GM21515 (cell line): Measurements from ENCODE around the gene DPYSL5.
"Not testable (repeated sequence)": the region's sequence is repeated elsewhere in the genome, so short reads cannot be mapped to it uniquely, and the experiment has no call there.

Experiments
- ATAC-seq: cut with Tn5 transposase; IDR thresholded peaks from one replicate; pipeline ENCODE4 v1.9.1; 2021; ENCODE audit not compliant: unreplicated experiment

Gene DPYSL5

DNA sequence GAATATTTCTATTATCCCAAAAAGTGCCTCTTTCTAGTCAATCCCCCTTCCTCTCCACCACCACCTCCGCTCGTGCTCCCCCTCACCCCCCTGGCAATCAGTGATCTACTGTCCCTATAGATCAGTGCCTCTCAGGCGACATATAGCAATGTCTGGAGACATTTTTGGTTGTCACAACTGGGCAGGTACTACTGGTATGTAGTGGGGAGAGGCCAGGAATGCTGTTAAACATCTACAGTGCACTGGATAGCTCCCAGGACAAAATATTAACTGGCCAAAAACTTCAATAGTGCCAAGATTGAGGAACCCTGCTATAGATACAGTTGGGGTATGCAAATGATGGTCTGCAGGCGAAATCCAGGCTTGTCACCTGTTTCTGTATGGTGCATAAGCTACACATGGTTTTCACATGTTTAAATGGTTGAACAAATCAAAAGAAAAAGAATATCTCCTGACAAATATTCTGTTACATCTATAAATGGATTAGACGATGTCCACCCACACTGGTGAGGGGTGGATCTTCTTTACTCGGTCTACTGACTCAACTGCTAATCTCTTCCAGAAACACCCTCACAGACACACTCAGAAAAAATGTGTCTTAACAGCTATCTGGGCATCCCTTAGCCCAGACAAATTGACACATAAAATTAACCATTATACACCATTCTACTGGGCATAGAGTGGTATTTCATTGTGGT, 25.5 kb downstream of the DPYSL5 start:
- no peak for ATAC-seq

DNA sequence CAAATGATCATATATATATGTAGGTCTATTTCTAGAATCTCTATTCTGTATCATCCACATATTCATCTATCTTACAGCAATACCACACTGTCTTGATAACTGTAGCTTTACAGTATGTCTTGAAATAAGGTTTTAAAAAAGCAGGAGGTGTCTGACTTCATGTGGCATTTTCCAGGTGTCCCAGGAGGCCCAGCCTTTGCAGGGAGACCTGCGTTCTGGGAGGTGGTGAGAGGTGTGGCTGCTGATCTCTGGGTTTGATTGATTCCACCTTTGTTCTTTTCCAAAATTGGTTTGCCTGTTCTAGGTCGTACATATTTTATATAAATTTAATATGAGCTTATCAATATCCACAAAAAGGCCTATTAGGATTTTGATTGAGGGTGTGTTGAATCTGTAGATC, 26.6 kb downstream of the DPYSL5 start:
- ATAC-seq, result no peak

DNA sequence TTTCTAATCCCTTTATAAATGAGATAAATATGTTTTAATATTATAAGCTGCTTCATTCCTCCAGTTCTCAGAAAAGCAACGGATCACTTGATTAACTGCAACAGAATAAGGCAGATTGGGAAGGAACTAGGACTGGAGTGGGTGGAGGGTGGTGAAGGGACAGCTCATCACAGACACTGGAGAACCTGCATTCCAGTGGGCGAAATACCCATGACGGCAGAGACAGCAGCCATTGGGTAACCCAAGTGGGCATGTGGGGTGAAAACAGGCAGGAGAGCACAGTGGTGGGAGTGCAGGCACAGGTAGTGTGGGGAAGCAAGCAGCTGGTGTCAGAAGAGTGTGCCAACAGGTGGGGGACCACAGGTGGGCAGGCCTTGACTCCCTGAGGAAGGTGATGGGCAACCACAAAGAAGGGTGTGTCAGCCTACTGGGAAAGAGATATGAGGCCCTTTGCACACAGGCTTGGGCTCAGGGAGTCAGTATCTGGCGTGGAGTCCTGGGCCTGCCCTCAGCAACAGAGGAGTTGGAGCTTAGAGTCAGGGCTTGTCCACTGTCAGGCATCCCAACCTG, 27.2 kb downstream of the DPYSL5 start:
- ATAC-seq, result no peak

DNA sequence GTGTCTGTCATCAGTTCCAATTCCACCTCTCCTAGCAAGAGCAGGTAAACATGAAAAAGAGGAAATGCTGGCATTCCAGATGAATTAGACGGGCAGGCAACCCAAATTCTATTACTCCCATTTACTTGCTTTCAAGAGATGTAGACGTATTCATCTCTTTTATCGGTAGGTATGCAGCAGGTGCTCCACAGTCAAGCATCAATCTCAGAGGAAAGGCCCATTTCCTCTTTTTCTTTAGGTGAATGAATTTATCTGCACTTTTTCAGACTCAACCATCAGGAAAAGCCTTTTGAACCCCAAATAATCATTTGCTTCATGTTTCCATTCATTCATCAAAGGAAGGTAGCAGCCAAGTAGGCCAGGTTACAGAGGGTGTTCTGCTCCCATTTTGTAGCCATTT, 27.9 kb downstream of the DPYSL5 start:
- ATAC-seq, result no peak

DNA sequence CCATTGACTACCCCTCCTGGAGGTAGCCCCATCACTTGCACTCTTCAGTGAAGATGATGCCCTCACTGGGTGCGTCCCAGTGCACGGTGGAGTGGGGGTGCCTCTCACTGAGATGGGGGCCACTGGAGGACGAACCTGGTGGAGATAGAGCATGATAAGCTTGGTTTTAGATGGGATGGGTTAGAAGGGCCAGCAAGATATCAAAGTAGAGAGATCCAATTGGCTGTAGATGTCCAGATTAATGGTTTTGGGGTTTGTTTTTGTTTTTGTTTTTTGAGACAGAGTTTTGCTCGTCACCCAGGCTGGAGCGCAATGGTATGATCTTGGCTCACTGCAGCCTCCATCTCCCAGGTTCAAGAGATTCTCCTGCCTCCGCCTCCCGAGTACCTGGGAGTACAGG, 28.3 kb downstream of the DPYSL5 start:
- ATAC-seq, result no peak

DNA sequence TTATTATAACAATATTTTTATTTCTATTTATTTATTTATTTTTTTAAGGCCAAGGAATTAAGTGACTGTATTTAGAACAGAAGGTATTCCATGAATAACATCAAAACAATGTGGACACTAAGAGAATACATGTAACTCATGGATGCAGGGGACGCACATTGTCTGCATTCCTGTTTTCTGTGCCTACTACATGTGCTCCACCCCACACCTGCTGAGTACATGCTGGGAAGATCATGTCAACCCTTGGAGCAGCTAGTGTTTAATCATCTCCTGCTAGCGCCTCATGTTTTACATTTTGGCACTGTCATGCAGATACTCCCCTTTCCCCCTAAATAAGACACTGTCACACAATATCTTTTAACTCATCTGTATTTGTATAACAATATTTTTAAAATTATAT, 29.3 kb downstream of the DPYSL5 start:
- ATAC-seq, result no peak

DNA sequence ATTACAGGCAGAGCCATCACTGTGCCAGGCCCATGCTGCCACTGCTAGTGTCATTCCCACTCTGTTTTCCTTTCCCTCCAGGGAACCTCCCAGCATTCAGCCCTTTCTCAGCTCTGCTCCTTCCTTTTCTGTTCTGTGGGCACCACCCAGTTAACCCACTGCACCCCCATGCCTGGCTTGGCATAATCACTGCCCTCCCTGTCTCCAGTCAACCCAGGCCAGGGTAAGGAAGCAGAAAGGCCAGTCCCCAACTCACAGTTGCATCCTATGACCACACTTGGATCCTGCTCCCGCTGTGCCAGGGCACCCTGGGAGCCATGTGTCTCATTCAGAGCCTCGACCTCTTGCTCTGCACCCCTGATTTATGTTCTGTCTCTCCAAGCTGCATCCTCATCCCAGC, 32.2 kb downstream of the DPYSL5 start:
- no peak for ATAC-seq

DNA sequence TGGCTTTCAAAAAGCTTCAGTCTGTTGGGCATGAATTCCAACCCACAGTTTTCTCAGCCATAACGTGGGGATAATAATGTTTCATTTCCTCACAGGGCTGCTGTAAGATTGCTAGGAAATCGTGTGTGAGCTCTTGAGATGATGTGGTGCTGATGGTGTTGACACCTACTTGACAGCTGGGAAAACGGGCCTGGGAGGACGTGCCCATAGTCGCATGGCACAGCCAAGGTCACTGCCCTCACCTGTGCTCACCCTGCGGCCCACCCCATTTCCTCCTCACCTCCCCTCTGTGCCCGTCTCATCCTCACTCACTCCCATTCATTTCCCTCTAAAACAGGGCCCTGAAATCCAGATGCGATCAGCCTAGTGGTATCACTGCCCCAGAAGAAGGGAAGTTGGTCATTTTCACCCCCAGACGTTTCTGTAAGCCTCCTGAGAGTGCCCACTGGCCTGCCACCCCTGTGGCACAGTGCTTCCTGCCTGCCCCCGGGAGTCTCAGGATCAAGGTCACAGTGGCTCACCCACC, 33.0 kb downstream of the DPYSL5 start:
- no peak for ATAC-seq

DNA sequence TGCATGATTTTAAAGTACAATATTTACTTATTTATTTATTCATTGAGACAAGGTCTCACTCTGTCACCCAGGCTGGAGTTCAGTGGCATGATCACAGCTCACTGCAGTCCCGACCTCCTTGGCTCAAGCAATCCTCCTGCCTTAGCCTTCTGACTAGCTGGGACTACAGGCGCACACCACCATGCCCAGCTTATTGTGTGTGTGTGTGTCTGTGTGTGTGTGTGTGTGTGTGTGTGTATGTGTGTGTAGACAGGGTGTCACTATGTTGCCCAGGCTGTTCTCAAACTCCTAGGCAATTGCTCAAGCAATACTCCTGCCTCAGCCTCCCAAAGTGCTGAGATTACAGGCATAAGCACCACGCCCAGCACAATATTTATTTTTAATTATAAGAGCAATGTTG, 34.3 kb downstream of the DPYSL5 start:
- ATAC-seq, result not testable (repeated sequence)

DNA sequence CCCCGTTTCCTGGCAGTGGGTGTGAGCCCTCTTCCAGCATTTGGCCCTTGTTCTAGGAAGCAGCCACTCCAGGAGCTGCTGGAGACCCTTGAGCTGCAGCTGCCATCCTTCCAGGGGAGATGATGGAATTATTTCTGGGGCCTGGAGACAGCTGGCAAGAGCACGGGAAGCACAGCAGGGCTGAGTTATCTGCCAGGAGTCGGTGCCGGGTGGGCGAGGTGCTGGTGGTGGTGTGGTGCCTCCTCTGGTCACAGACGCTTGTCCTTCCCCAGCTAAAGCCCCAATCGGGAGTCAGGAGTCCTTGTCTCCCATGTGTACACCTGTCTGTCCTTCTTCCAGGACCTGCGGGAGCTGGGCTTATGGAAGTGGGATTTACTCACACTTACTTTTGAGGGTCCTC, 36.0 kb downstream of the DPYSL5 start:
- no peak for ATAC-seq

DNA sequence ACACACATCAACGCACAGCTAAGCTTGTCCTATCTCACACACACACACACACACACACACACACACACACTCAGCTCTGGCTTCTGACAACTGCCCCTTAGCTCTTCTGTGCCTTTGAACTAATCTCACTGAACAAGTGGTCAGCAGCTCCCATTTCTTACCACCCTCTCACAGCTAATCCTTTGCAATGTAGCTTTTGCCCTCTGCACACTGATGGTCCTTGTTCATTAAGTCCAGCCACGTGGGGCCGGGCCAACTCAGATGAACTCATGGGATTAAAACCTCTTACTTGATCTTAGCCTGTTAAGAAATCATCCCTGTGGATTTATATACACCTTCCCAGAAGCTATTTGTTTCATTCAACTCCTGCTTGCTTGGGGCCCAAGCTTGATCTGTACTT, 36.6 kb downstream of the DPYSL5 start:
- no peak for ATAC-seq

DNA sequence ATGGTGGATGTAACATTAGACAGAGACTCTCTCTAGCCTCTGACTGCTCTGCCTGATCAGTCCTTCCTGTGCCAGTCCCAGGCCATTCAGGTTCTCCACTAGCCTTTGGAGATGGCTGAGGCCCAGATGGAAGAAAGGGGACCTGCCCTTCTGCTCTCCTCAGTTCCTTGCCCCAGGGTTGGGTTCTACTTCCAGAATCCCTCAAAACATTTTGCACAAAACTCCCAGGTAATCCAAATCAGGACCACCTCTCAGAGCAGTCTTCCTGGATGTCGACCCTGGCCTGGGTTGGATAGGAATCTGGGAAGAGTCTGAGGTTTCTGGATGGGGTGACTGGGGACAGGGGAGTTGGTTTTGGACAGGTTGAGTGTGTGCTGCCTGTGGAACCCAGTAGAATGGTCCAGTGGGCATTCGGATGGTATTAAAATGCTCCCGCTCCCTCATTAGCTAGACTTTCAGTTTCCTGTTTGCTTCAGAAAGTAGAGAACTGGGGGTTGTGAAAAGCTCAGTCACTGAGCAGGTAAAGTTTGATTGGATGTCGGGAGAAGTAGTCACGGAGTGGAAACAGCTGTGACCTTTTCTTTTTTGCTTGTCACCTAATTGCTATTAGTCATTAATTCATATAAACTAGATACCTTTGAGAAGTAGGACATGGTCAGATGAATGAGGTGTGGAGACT, 37.9 kb downstream of the DPYSL5 start:
- no peak for ATAC-seq

DNA sequence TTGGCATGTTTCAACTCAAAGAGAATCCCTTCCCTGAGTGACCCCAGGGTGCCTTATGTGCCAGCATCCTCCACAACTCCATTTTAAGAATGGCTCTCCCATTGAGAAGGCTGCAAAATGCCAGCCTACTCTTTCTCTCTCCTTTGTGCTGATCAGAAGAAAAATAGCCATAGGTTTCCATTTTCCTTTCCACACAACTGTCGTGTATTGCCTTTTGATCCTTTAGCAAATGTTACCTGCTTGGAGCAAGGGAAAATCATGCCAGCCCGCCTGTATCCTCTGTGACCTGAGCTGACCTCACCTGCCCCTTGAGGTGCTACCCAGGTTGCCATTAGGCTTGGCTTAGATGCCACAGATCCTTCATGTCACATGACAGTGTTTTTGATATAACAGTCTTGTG, 38.8 kb downstream of the DPYSL5 start:
- ATAC-seq, result no peak

DNA sequence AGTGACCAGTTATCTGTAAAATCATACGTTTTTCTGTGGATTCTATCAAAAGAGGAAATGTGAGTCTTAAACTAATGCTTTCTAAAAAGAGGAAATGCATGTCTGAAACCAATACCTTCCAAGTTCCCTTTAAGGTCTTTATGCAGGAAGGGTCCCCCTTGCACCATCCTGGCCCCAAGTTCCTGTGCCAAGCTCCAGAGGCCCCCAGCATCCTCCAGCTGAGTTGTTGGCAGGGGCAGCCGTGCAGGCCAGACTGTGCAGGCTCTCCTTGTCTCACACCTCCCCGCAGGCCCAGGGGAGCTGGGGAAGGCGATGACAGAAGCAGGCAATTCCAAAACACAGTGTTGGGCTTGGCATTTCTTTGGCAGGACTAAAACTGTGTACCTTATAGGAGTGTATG, 39.2 kb downstream of the DPYSL5 start:
- no peak for ATAC-seq

DNA sequence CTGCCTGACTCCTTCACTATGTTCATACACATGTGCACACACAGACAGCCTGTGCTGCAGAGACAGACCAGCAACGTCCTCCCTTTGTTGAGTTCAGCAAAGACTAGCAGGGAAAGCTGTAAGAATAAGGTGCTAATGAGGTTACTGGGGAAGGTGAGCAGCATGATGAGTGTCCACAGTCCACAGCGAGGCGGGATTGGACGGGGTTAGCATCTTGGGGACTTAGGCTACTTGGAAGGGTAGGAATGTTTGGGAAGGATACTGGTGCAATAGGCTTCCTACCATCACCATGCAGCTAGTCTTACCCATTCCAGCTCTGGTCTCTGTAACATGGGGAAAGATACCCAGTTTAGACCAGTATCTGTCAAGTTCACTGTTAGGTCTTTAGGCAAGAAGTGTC, 41.9 kb downstream of the DPYSL5 start:
- ATAC-seq, result no peak

DNA sequence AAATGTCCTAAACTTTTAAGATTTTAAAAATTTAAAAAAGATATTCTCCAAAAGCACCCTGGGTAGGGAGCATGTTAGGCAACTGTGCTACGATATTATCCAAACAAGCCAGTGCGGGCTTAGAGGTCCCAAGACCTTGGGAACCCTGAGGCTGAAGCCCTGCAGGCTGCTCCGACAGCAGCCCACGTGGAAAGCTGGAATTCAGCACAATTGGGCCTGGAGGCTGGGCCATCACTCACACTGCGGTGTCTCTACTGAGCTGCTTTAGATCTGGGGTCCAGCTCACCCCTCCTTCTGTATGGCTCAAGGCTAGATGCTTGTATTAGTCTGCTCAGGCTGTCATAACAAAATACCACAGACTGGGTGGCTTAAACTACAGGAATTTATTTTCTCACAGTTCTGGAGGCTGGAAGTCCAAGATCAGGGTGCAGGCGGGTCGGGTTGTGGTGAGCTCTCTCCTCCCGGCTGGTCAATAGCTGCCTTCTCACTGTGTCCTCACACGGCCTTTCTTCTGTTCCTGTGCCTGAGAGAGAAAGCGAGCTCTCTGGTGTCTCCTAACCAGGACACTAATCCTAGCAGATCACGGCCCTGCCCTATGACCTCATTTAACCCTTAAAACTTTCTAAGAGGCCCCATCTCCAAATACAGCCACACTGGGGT, 42.5 kb downstream of the DPYSL5 start:
- no peak for ATAC-seq

DNA sequence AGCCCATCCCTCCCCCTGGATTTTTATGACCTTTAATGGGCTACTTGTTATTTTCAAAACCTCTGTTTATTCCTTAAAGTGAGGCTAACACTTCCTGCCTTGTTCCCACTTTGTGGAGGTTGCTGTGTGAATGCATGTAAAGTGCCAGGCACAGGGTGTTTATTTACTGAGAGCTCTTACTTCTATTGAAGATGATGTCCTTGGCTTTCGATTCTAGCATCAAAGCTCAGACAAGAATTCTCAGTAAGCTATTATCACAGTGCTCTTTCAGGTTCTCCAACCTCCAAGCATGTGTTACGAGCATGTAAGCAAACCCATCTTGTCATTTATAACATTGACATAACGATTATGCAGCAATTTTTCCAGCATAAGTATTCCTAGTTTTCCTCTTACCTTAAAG, 44.2 kb downstream of the DPYSL5 start:
- no peak for ATAC-seq

DNA sequence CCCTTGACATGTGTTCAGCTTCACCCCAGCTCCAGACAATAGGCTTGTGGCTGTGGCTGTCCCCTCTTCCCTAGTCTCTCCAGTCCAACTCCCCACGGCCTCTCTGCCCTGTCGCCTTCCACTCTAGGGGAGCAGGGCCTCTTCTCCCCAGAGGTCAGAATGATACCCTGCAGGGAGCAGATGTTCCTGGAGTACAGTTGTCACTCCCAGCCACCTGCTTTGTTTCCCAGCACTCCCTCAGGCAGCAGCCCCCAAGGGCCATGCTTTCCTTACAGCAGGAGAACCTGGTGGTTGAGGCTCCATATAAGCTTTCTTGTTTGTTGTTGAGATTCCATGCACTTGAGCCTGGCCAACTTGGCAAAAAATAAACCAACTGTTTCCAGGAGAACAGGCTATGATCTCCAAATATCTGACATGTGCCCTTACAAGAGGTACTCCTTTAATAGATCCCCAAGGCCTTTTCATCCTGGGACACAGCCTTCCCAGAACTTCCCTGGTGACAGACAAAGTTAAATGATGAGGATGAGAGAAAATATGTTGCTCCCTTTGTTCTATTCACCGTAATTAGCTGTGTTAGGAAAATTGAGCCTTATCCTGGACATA, 45.1 kb downstream of the DPYSL5 start:
- no peak for ATAC-seq

DNA sequence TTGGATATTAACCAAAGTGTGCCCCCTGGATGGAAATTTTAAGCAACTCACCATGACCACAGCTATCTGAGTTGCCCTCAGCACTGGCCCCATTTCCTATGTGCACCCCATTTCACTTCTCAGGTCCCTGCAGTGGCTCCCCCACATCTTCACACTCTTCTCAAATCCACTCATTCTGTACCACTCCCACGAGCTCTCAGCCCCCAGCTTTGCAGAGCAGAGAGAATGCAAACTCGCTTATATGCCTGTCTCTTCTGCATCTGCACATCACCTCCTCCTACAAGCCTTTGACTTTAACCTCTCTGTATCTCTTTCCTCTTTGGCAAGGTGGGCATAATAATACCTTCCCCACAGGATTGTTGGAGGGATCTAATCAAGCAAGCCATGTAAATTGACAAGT, 46.2 kb downstream of the DPYSL5 start:
- no peak for ATAC-seq

DNA sequence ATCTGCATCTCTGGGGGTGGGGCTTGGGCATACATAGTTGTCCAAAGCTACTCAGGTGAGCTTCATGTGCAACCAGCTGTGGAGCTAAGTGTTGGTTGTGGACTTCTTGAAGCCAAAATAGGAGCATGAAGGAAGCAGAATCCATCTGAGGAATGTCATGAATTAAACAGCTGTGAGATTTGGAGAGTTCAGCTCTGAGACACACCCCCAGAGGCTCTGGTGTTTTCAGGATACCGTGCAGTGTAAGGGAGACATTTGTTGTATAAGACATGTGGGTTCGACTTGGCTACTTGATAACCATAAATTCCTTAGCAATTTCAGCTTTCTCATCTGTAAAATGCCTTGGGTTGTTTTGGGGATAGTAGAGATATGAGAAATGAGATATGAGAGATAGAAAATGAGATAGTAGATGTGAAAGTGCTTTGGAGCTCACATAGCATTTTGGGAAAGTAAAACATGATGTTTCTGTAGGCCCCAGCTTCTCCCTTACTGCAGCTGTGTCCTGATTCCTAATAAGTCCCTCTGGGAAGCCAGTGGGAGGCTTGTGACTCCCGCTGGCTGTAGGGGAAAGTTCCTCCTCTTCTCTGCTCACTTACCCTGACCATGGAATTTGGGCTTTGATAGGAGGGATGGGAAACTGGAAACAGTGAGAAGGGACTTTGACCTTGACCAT, 50.0 kb downstream of the DPYSL5 start:
- ATAC-seq, result no peak
